Psoas muscle (tissue), 8 donors: ENCODE data around the gene LTBR. TPM values are rescaled to one million over a fixed set of nuclear protein-coding genes. Genes with fewer than 3 reads are reported as not detected.
"Not testable (repeated sequence)": the region's sequence is repeated elsewhere in the genome, so short reads cannot be mapped to it uniquely, and the experiment has no call there.

Source experiments
- ATAC-seq, 4 donors: fragments of 200-7000 bp; cut with Tn5 transposase; one replicate each; pipeline ENCODE4 v1.9.1; 2020; ENCODE audit warnings: moderate library complexity in 3 of 4, mild to moderate bottlenecking in 2 of 4
- DNase-seq, 2 donors: peaks; one replicate each; pipeline ENCODE4 v3.0.0-alpha.2; 2020
- H3K27ac ChIP-seq: fragments of 200-600 bp; one replicate; pipeline ENCODE4 v1.8.0; 2022
- H3K27me3 ChIP-seq, 3 donors: fragments of 200-600 bp in 1 of 3; one replicate each; pipeline versions ENCODE4 v1.6.1 to v1.8.0; 2013 to 2022; ENCODE audit warnings: low read length in 2 of 3, mild to moderate bottlenecking in 2 of 3, moderate library complexity in 1 of 3; ENCODE audit not compliant: insufficient read depth in 3 of 3
- H3K36me3 ChIP-seq, 2 donors: fragments of 200-600 bp in 1 of 2; one replicate each; pipeline versions ENCODE4 v1.6.1 to v1.8.0; 2013 to 2022; ENCODE audit warnings: low read depth in 1 of 2, mild to moderate bottlenecking in 1 of 2, moderate library complexity in 1 of 2; ENCODE audit not compliant: insufficient read depth in 1 of 2
- H3K4me1 ChIP-seq: fragments of 200-600 bp; one replicate; pipeline ENCODE4 v1.8.0; 2022
- H3K4me3 ChIP-seq: fragments of 200-600 bp; one replicate; pipeline ENCODE4 v1.8.0; 2022; ENCODE audit warnings: mild to moderate bottlenecking
- H3K9me3 ChIP-seq: fragments of 200-600 bp; one replicate; pipeline ENCODE4 v1.8.0; 2022
- WGBS, 3 donors: extraction: QIAGEN DNeasy Blood & Tissue Kit; methylation state at CpG; one replicate each; pipeline versions ENCODE4 v1.1.6 to v1.1.7; 2013; 5-methylcytosine and 5-hydroxymethylcytosine counted together
- intact Hi-C, 2 donors: fragments of 100-400 bp; cut with DNase I; formaldehyde crosslinking; loops; one replicate each; pipeline versions ENCODE4 v1.11.0 to v1.14.2; 2022
- polyA plus RNA-seq, 3 donors: library from polyadenylated mRNA; stranded (reverse); fragments of 200-250 nt; gene quantifications; one replicate each; pipeline ENCODE4 v1.2.3, GENCODE V29; 2013
- total RNA-seq, 4 donors: library from RNA; stranded (reverse); fragmentation: NEBNext Ultra II Directional in 2 of 4; extraction: Animal tissue kit (Norgen Biotek cat#: 25700) in 2 of 4; gene quantifications; one replicate each; pipeline versions ENCODE4 v1.2.1 to v1.2.4, GENCODE V29; 2021 to 2023
- TF ChIP-seq, protein P1 (sequence below): fragments of 200-600 bp; IDR thresholded peaks from one replicate; pipeline ENCODE4 v1.8.0; 2022; ENCODE audit warnings: antibody characterized with exemption
- donor health status: healthy with polysubstance abuse.
- donor health status: DM: no; HTN: no; CAD: no; lungs with moderate emphysema.
- donor health status: Bipolar disorder and iron deficiency.
- donor health status: healthy.
- donor health status: DM: yes; HTN: yes; CAD: no.
- donor health status: DM: no; HTN: no; CAD: no.
- donor health status: DM: no; HTN: no; CAD: no.
- donor health status: DM: yes; HTN: yes; CAD: no.

Gene LTBR
- total and polyA plus RNA-seq, 7 donors, result 15.3 to 38.8 (median 34.5) TPM

DNA sequence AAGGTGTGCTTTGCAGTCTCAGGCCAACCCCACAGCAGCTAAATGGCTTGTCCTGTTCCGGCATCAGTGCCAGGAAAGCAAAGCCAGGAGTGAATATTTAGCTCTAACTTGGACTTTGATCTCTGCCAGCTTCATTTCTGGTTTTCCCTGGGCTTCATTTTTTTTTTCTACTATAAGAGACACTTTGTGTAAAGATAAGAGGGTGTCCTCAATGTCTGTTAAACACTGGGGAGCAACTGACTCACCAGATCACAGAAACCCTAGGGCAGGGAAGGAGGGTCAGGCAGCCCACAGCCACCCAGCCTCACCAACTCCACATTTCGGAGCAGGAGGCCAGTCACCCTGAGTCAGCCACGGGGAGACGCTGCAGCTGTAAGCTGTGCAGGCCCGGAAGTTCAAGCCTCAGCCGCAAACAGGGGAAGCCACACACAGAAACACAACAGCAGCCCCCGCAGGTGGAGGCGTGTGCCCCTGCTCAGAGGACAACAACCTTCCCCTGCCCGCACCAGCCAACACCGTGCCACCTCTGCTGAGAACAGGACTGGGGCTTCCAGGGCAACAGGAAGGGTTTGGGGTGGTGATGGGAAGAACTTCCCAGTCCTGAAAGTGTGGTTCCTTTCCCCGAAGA is 48.4 kb upstream of the LTBR start:
- H3K9me3 ChIP-seq, result no peaks in the 10 kb centered on the region
- TF ChIP-seq, protein P1, sequence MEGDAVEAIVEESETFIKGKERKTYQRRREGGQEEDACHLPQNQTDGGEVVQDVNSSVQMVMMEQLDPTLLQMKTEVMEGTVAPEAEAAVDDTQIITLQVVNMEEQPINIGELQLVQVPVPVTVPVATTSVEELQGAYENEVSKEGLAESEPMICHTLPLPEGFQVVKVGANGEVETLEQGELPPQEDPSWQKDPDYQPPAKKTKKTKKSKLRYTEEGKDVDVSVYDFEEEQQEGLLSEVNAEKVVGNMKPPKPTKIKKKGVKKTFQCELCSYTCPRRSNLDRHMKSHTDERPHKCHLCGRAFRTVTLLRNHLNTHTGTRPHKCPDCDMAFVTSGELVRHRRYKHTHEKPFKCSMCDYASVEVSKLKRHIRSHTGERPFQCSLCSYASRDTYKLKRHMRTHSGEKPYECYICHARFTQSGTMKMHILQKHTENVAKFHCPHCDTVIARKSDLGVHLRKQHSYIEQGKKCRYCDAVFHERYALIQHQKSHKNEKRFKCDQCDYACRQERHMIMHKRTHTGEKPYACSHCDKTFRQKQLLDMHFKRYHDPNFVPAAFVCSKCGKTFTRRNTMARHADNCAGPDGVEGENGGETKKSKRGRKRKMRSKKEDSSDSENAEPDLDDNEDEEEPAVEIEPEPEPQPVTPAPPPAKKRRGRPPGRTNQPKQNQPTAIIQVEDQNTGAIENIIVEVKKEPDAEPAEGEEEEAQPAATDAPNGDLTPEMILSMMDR, result peak; percentile 42
- 1 to 6% (median 2%) methylated on average over 11 of the region's 11 CpGs for WGBS, 3 donors
- no peaks in the 10 kb centered on the region for H3K27me3 ChIP-seq
- H3K4me1 ChIP-seq, result peaks cover 56% of the 10 kb centered on the region
- intact Hi-C loops, result loop anchor here (1.0 to 5.0 kb wide), 2 partner anchors 49 to 202 kb away; partner anchors contain the start of gene LTBR (in 1 of the 2)
- peak overlapping the region; percentile 88 for H3K27ac ChIP-seq
- peaks cover 7 to 51% of the 10 kb centered on the region in 2 donors for H3K36me3 ChIP-seq
- peak overlapping the region; percentile 99 for H3K4me3 ChIP-seq
- peak; percentile 84 to 86 for DNase-seq
- peak; percentile 59 to 70 (median 62) for ATAC-seq

DNA sequence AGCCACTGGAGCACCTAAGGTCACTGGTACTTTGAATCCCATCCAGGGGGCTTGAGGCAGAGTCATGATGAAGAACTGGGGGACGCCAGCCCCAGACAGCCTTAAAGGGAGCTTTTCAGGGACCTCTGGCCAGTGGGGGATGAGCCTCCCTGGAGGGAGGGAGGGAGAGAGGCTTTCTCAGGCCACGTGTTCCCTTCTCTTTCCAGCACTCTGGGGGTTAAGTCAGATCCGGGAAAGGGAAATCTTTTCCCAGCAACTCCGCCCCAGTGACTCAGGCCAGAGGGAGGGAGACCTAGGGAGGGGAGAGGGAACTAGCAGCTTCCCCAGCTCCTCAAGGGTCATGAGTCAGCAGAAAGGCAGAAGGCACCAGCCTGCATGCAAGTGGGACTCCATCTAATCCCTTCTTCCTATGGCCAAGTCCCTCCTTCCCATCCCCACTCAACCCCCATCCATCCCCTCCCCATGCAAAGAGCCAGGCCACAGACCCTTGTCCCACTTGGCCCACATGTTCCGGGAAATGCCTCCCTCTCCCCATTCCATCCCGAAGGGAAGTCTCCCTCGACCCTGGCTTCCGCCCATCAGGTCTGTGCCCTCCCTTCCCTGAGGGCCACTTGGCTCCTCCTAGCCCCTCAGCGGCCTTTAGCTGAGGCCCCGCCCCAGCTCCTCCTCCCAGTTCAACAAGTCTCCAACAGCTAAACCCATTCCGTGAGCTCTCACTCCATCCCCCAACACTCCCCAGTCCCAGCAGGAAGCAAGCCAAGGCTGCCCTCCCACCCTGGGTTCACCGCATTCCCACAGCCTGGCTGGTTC is 47.7 kb upstream of the LTBR start:
- Histone ChIP-seq H3K4me1 (peaks cover 56% of the 10 kb centered on the region), H3K36me3 (peaks cover 7 to 44% of the 10 kb centered on the region in 2 donors), H3K27me3 (no peaks in the 10 kb centered on the region), H3K27ac (peak overlapping the region; percentile 88), H3K4me3 (peak overlapping the region; percentile 99), H3K9me3 (no peaks in the 10 kb centered on the region)
- ATAC-seq, result peak; percentile 82 to 88 (median 84)
- TF ChIP-seq, protein P1, result no peak
- peak; percentile 96 for DNase-seq
- intact Hi-C loops, result loop anchor here (1.0 to 5.0 kb wide), 2 partner anchors 48 to 201 kb away; partner anchors contain the start of gene LTBR (in 1 of the 2)
- 1 to 13% (median 2%) methylated on average over 11 to 12 of the region's 12 CpGs for WGBS, 3 donors

DNA sequence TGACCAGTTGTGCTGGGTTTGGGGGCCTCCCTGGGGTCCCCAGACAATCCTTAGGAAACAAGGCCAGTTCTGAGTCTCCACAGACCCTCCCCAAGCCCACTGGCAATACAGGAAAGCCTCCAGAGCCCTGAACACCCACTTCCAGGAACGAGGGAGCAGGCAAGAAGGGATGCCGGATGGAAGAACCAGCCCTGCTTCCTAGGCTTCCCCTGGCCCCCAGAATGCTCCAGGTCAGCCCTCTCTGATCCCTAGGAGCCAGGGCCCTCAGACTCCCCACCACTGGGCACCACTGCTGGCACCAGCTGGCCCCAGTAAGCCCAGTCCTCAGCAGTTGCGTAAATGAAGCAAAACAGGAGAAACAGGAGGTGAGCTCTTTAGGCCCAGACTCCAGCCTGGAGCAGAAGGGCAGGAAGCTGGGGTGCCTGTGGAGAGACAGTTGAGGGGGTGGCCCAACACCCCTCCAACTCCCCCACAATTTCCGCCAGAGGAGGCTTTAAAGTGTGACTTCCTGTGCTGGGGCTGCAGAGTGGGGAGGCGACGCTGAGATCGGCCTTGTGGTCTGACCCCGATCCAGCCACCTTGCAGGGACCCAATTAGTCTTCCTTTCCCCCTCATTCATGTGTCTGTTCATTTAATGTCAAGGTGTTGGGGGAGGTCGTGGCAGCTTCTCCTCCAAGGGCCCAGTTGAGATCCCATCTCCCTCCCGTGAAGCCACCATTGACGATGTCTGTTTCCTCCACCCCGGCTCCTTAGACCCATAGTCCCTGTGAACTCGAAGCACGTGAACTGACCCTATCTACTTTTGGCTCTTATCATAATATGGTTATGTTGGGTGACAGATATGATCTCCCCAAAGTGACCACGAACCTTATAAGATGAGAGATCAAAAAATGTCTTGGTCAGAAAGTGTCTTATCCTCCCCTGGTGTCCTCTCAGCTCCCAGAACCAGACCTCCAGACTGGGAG is 46.8 kb upstream of the LTBR start:
- intact Hi-C loops, result loop anchor here (1.0 to 5.0 kb wide), 2 partner anchors 47 to 200 kb away; partner anchors contain the start of gene LTBR (in 1 of the 2)
- Histone ChIP-seq H3K9me3 (no peaks in the 10 kb centered on the region), H3K36me3 (peaks cover 7 to 35% of the 10 kb centered on the region in 2 donors), H3K27me3 (no peaks in the 10 kb centered on the region), H3K4me3 (peak overlapping the region; percentile 99), H3K27ac (peak overlapping the region; percentile 88), H3K4me1 (peaks cover 58% of the 10 kb centered on the region)
- no peak for ATAC-seq
- DNase-seq, result no peak
- 30 to 43% (median 38%) methylated on average over 15 of the region's 15 CpGs for WGBS, 3 donors
- TF ChIP-seq, protein P1, result no peak

DNA sequence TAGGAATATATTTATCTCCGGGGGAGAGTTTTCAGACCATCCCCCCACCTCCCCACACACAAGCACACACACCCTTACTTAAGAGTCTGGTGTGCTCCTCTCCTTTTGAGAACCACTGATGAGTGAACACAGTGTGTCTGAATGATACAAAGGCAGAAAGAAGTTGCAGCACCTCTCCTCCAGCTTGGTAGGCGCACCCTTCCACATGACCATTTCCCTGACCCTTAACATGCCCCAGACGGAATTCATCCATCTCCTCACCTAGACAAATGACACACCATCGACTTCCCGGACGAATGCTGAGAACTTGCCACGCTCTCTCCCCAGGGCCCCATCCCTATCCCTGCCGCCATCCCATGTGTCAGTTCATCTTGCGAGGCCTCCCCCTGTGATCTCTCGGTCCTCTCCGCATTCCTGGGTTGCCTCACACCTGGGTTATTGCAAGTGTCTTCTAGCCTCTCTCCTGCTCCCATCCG is 46.0 kb upstream of the LTBR start:
- WGBS, 3 donors, result 32 to 45% (median 39%) methylated on average over 12 of the region's 12 CpGs
- peak overlapping the region; percentile 99 for H3K4me3 ChIP-seq
- peak in 1 of 2 donors; percentile 52 for DNase-seq

DNA sequence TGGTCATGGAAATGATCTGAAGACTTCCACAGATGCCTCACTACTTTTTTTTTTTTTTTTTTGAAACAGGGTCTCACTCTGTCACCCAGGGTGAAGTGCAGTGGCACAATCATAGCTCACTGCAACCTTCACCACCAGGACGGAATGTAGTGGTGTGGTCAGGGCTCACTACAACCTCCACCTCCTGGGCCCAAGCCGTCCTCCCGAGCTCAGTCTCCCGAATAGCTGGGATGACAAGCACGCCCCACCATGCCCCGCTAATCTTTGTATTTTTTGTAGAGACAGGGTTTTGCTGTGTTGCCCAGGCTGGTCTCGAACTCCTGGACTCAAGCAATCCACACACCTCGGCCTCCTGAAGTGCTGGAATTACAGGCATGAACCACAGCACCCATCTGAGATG is 45.4 kb upstream of the LTBR start:
- not testable (repeated sequence) for DNase-seq, H3K27me3 ChIP-seq, H3K9me3 ChIP-seq, ATAC-seq
- H3K36me3 ChIP-seq, result peaks cover 2 to 22% of the 10 kb centered on the region in 2 donors
- 37 to 65% (median 44%) methylated on average over 8 of the region's 8 CpGs for WGBS, 3 donors
- H3K4me1 ChIP-seq, result peaks cover 67% of the 10 kb centered on the region
- H3K4me3 ChIP-seq, result peak overlapping the region; percentile 99
- peak overlapping the region; percentile 88 for H3K27ac ChIP-seq
- intact Hi-C loops, result loop anchor here in 1 of 2 donors (5.0 kb wide), 1 partner anchor 199 kb away; no protein-coding TSS in a partner anchor

More for the DNA sequence above, 46.0 kb upstream of the LTBR start:
- peaks cover 5 to 27% of the 10 kb centered on the region in 2 donors for H3K36me3 ChIP-seq
- H3K27me3 ChIP-seq, result no peaks in the 10 kb centered on the region
- H3K9me3 ChIP-seq, result no peaks in the 10 kb centered on the region
- ATAC-seq, result no peak
- TF ChIP-seq, protein P1, result no peak
- peaks cover 65% of the 10 kb centered on the region for H3K4me1 ChIP-seq
- H3K27ac ChIP-seq, result peak overlapping the region; percentile 88
- intact Hi-C loops, result loop anchor here in 1 of 2 donors (5.0 kb wide), 1 partner anchor 199 kb away; no protein-coding TSS in a partner anchor
